IPS DF 19.7 (cell line): ENCODE results near the gene TRIM31.
A peak's percentile ranks its signal among the peaks of the same experiment; 100 is the strongest.

ENCODE experiments used
- DNase-seq: peaks from one replicate; pipeline ENCODE4 v3.0.0-alpha.2; 2013; ENCODE audit warnings: low read depth, low spot score

Gene TRIM31

DNA sequence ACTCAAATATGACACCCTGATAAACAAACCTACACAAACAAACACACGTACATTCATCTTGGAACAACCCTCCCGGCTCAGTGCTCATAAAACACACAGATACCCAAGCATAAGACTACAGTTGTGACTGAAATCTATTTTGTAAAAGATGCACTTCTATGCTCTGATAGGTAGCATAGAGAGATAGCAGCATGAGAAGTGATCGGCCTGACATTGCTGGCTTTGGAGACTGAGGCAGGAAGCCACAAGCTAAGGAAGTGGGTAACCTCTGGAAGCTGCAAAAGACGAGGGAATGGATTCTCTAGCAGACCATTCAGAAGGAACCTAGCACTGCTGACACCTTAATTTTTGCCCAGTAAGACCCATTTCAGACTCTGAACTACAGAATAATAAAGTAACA is 35.7 kb downstream of the TRIM31 start:
- no peak for DNase-seq

DNA sequence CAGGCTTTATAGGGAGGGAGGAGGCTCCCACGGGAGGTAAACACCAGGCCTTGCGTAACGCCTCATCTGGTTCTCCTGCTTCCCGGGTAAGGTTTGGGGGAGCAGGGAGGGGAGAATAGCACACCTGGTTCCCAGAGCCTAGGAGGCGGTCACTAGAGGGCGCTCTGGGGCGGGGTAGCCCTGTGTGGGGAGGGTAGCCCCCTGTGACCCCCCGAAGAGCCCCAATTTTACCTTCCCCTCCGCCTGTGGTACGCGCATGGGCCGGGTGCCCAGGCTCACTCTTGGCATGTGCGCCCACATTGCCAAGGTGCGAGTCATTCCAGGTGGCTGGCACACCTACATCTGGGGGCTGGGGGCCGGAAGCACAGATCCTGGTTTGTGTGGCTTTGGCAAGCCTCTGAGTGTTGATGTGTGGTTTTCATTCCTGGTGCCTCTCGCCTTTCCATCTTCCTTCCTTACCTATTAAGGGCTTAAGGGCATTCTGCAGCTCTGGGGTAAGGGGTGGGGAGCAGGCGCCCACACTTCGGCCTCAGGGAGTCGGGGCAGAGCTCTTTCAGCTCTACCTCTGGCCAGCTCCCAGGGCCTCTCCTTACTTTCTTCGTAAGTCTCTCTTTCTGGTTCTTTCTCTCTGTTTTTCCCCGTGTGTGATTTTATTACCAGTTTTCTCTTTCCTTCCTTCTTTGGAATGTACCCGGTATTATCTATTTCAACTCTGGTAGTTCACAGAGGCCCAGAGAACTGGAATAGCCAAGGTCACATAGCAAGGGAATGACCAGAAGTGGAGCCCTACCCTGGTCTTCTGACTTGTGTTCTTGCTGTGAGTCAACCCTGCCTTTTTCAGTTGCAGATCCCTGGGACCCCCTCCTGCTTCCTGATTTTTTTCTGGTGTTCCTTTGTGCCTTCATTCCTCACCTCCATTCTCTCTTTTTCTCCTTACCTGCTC is 36.8 kb downstream of the TRIM31 start:
- no peak for DNase-seq

GRCh38 chr6:30075094-30075789 is 37.6 kb downstream of the TRIM31 start, which contains the start of gene RNF39:
RNF39 (minus strand) TSS chr6:30075769; CDS start chr6:30075585, 184 bp downstream.
- DNase-seq = no peak

GRCh38 chr6:30074331-30075093 is 38.4 kb downstream of the TRIM31 start:
- no peak for DNase-seq

GRCh38 chr6:30073489-30074235 is 39.2 kb downstream of the TRIM31 start:
- no peak for DNase-seq

DNA sequence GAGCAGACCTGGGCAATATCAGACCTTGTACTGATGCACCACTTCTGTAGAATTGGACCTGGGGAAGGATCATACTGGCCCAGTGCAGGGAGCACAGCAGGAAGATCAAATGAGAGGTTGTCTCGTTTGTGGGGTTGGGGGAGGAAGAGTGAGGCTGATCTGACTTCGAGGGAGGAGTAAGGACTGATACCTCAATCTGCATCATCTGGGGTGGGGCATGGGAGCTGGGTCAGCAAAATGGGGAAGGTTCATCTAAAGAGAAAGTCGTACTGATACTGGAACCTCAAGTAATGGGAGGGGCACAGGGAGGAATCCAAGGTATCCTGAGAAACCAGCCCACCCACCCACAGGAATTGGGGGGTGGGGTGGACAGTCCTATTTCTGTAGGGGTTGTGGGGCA is 41.0 kb downstream of the TRIM31 start:
- no peak for DNase-seq

DNA sequence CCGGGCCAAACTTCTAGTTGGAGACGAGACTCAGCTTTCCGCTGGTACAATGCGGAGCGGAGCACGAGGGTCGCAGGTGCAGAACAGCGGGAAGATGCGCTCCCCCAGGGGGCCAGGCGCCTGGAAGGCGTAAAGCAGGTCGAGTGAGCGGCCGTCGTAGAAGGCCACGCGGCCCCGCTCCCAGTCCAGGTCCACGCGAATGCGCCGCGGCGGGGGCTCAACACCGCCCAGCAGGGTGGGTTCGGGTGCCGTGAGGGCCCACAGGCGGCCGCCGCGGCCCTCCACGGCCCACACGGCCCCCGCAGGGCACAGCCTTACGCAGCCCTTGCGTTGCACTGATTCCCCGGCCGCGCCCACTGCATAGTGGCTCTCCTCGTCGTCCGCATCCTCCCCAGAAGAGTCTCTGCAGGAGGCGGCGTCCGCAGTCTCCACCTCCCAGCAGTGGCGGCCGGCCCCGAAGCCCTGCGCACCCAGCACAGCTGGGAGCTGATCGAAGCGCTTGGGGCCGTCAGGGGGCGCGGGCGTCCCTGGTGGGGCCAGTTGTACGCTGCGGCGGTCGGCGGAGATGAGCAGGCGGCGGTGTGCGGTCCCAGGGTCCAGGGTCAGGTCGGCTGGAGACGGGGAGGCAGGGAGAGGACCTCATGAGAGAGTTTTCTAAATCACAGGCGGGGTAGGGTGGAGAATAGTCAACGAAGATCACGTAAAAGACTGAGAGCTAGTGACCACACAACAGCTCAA is 41.6 kb downstream of the TRIM31 start:
- DNase-seq = no peak

- DNase-seq = no peak
Observed at GRCh38 chr6:30067460-30068139, 45.3 kb downstream of the TRIM31 start.

- DNase-seq = peak; percentile 98
Observed at GRCh38 chr6:30066577-30067459, 46.1 kb downstream of the TRIM31 start, which contains the start of gene PPP1R11. PPP1R11 (plus strand) TSS chr6:30067198; CDS start chr6:30067411, 213 bp downstream.

GRCh38 chr6:30066082-30066481 is 46.8 kb downstream of the TRIM31 start:
- DNase-seq = no peak

GRCh38 chr6:30063315-30063714 is 49.6 kb downstream of the TRIM31 start:
- no peak for DNase-seq

DNA sequence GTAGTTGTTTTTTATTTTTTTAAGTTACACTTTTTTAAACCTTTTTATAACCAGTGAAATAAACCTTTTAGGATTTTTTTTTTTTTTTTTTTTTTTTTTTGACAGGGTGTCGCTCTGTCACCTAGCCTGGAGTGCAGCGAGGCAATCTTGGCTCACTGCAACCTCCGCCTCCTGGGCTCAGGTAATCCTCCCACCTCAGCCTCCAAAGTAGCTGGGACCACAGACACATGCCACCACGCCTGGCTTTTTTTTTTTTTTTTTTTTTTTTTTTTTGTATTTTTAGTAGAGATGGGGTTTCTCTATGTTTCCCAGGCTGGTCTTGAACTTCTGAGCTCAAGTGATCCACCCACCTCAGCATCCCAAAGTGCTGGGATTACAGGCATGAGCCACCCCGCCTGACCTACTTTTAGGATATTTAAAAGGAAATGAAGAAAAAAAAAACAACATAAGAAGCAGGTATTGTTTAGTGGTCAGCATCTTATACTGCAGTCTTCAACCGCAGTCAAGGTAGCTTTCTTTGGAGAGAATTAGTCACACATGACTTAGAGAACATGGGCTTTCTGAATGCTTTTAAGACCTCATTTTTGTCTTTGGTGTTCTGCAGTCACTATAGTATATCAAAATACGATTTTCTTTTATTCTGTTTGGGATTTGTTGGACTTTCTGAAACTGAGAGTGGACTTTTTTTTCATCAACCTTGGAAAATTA is 50.3 kb downstream of the TRIM31 start:
- DNase-seq = no peak

- no peak for DNase-seq
Observed at GRCh38 chr6:30061858-30062458, 50.9 kb downstream of the TRIM31 start.

DNA sequence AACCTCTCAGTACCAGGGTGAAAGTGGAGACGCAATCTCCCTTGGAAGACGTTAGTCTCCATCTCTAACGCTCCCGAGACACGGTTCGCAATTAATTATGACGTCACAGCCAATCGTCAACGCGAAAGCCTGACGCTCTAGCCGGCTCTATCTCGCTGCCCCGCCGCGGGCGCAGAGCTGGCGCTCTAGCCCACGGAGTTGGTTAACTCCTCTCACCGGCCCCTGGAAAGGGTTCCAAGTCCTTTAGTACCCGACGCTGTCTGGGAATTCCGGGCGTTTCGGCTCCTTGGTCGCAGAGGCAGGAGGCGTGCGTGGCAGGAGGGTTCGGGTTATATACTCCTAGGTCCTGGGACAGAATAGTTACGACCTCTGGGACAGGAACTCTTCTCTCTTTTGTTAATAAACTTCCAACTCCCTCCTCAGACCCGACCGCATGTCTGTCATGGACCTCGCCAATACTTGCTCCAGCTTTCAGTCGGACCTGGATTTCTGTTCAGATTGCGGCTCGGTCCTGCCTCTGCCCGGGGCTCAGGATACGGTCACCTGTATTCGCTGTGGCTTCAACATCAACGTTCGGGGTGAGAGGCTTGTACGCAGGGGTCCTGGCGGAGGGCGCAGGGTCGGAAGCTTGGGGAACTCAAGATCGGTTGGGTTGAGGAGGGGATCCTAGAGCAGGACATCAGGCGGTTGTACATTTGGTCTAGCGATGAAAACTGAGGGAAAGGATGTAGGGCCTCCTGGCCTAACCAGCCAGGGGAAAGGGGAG is 51.6 kb downstream of the TRIM31 start, which contains the start of gene POLR1H:
Gene POLR1H, plus strand, starts transcription at position 174 of the 766 bp plus-strand sequence. Its CDS starts 260 bp downstream, at position 434.
- peak; percentile 94 for DNase-seq

GRCh38 chr6:30060606-30061091 is 52.2 kb downstream of the TRIM31 start:
- no peak for DNase-seq

DNA sequence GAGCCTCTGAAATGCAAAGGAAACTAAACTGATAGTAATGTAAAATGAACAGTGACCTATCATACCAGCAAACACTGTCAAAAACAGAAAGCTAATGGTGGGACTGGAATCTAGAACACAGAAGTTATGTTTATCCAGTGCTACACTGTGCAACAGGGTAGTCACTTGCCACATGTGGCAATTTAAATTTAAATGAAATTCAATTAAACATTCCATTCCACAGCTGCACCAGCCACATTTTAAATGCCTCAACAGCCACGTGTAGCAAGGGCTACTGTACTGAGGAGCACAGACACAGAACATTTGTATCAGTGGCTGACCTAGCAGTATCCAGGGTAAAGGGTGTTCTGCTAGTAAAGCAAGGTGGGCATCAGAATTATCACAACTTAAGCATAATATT is 57.4 kb downstream of the TRIM31 start:
- no peak for DNase-seq

GRCh38 chr6:30053682-30054081 is 59.2 kb downstream of the TRIM31 start:
- no peak for DNase-seq
